Limb (tissue), 2 donors: ENCODE measurements around the gene SMG6.

Experiments used
- DNase-seq, 2 donors: peaks; one replicate each; pipeline ENCODE4 v3.0.0-alpha.2; 2016; ENCODE audit errors: extremely low spot score in 2 of 2

Gene SMG6

GRCh38 chr17:2107050-2107449, 196.5 kb downstream of the SMG6 start:
- no peak for DNase-seq

- no peak for DNase-seq
These were observed 197.2 kb downstream of the SMG6 start for GRCh38 chr17:2106308-2106955.

DNA sequence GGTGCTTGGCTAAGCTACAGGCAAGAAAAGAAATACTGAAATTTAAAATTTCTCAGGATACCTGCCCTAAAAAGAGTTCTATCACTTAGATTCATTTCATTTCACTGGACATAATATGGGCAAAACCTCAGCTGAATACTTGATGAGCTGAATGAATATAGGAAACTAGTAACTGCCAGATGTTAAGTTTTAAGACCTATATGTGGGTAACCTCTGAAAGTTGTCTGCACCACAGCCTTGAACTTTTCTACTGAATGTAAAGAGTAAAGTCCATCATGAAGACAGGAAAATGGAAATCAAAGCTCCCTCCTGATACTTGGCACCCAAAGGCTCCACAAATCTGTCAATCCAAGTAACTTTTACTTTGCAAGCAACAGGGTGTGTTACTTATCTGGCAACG, 197.9 kb downstream of the SMG6 start:
- DNase-seq = no peak

DNA sequence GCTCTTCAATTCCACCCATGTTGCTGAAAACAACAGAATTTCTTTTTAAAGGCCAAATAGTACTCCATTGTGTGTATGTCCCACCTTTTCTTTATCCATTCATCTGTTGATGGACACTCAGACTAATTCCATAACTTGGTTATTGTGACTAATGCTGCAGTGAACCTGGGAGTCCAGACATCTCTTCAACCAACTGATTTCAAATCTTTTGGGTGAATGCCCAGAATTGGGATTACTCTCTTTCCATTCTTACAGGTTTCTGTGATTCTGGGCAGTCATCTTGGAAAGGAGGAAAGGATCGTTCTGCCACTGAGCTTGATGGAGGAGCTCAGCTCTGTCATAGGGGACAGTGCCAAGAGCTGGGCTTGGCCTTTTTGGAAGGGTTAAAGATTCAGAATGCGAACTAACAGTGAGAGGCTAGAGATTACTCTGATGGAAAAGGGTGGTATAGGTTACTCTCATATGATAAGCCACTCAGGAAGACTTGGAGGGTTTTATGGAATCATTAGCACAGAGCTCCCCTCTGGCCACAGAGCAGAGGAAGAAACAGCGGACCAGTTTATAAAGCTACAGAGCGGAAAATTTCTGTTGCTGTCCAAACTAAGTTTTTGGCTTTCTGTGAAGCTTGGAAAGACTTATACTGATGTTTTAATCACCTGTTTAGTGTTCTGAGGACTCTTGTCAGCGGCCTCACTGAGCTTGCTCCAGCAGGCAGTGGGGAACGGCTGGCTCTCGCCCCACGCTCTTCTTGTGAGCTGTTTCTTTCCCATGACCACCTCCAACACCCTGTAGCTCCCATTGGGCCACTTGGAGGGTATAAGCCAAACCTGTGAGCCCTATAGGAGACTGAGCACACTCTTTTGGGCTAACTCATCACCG, 200.4 kb downstream of the SMG6 start:
- peak in 1 of 2 donors; percentile 54 for DNase-seq

GRCh38 chr17:2101448-2102257, 201.9 kb downstream of the SMG6 start:
- DNase-seq = no peak

DNA sequence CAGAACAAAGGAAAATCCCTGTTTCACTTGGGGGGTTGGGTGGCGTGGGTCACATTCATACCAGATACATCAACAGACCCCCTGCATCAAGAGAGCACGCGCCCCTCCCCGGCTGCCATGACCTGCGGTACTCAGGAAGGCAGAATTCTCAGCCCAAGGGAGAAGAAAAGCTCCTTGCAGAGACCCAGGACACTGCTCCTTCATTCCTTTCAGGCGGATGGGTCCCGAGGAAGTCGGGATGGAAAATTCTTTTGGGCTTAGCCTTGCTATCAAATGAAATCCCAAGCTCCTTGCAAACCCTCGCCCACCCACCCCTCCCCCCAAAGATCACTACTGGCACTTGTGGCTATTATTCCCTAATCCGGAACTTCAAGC, 208.1 kb downstream of the SMG6 start:
- no peak for DNase-seq

DNA sequence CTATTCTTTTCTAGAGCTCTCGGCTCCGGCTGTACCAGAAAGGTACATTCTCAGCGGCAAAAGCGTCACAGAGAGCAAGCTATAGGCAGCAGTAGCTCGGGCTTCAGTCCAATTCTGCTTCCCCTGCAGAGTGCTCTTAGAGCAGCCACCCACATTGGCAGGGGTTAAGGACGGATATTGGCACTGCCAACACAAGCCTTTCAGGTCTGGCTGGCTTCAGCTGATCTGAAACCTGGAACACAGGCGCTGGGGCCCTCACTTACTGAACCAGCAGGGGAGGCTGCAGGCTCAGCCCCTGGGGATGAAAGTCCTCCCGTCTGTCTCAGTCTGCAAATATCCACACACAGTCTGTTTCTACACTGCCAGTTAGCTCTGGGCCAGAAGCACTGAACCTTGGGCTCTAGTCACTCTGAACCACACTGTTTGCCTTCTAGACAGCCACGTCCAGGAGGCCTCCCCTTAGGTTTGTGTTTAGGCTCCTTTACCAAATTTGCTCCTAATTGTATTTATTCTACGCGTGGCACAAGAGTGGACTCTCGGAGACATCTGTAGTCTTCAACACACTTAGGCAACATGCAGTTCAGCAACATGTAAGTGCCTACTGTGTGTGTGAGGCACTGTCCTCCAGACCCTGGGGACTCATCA, 208.6 kb downstream of the SMG6 start:
- peak in 1 of 2 donors; percentile 41 for DNase-seq

DNA sequence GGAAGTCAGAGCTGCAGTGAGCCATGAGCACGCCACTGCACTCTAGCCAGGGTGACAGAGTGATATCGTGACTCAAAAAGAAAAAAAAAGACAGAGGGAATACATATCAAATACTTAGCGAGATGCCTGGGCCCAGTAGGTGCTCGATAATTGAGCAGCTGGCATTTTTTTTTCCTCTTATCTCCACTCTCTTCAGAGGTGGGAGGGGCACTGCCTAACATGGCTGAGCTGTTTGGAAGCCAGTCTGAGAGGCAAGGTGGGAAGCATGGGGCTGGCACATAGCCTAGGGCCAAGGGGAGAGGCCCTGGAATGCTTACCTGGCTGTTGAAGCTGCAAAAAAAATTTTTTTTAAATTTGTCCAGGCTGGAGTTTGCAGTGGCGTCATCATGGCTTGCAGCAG, 210.2 kb downstream of the SMG6 start:
- no peak for DNase-seq

DNA sequence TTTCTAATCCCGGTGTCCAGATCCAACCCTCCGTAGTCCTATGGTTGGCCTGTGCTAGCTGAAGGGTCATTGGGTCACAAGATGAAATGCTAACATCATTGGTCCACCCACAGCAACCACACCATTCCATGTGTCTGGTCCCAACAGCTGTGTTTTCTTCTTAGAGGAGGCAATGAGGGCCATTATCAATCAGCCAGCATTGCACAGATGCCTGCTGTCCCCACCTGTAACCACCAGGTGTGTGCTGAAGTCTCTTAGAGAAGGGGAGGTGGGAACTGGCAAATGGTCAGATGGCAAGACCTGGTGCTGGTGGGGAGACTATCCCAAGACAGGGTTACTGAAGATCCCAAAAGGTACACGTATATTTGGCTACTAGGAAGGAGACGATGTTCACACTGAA, 211.3 kb downstream of the SMG6 start:
- no peak for DNase-seq

DNA sequence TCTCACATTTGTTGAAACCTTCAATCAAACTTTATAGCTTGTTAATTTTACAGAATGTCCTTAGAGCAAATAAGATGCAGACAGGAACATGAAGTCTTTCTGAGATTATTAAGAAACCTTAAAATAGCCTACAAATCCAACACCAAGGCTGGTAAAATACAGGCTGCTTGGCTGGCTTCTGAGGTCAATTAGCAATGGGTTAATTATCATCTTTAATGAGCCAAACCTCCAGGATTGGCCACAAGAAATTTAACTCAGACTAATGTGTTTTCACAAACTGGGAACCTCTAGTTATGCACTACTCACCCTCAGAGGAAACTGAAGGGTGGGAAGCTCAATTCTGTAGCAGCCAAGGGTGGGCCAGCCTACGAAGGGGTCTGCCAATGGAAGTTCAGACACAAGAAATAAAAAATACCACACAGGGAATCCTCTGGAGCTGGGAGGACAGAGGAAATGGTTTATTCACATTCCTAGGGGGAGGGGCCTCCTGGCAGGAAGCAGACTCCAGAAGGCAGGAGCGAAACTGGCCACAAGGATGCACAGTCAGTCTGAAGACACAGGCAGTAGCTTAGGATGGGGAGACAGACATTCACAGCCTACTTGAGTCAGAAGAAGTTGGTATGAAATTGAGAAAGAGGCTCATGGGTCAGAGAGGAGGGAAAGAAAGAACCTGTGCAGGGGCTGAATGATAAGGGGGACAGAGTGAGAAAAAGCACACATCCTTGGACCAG, 212.6 kb downstream of the SMG6 start:
- peak; percentile 65 to 86 for DNase-seq

DNA sequence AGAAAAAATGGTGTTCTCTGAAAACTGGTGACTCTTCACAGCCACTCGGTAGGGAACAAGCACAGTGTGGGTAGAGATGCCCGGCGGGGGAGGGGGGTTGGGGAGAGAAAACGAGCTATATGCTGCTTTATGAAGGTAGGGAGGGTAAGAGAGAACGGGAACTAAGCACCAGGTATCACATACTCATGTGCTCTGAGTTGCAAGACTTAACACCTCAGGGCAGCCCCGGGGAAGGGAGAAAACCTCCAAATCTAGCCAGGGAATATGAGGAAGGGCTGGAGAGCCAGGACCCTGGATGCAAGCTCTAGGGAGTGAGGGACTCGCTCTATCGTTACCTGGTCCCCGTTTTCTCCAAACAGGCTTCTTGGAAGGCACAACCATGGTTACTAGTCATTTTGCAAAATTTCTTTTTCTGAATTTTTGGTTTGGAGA, 213.4 kb downstream of the SMG6 start:
- no peak for DNase-seq

GRCh38 chr17:2089021-2089422, 214.6 kb downstream of the SMG6 start:
- DNase-seq = peak; percentile 56 to 72

DNA sequence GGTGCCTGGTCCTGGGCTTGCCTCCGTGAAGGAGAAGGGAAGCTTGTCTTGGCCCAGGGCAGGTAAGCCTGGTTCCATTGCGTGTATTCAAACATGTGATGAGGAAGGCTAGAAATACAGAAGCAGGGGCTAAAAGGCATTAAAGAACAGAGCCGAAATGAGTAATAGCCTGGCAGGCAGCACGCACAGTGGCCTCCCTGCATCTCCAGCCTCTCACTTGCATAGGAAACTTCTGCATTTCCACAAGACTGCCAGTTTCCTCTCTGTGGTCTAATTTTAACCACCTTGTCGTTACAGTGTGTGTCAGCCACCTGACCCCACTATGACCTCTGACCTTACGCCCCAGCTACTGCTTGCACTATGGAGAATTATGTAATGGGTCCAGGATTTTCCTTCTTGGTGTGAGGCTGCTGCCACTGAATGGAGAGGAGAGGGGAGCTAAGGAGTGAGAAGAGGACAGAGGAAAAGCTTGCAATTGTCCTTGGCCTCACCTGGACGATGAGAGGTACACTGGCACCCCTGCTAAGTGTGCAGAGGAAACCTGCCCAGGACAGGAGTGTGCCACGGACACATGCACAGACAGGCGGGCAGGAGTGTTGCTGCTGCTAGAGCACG, 215.9 kb downstream of the SMG6 start:
- peak in 1 of 2 donors; percentile 43 for DNase-seq

DNA sequence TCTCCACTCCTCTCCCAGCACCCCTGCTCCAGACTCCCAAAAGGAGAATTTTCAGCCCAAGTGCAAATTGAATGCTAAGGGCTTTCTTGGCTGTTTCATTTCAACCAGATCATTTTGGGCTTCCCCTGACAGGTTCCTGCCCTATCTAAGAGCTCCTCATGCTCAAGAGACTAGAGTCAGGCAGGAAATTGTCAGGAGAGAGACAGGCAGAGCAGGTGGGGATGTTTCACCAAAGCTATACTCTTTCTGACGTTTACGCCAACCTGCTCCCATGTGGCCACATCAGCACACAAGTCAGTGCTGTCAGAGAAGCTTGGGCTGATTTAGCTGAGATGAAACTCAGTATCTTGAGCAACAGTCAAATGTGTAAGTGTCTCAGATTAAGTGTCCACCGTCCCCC, 217.3 kb downstream of the SMG6 start:
- no peak for DNase-seq

- DNase-seq = peak in 1 of 2 donors; percentile 68
These were observed 218.0 kb downstream of the SMG6 start for GRCh38 chr17:2085648-2085949.

DNA sequence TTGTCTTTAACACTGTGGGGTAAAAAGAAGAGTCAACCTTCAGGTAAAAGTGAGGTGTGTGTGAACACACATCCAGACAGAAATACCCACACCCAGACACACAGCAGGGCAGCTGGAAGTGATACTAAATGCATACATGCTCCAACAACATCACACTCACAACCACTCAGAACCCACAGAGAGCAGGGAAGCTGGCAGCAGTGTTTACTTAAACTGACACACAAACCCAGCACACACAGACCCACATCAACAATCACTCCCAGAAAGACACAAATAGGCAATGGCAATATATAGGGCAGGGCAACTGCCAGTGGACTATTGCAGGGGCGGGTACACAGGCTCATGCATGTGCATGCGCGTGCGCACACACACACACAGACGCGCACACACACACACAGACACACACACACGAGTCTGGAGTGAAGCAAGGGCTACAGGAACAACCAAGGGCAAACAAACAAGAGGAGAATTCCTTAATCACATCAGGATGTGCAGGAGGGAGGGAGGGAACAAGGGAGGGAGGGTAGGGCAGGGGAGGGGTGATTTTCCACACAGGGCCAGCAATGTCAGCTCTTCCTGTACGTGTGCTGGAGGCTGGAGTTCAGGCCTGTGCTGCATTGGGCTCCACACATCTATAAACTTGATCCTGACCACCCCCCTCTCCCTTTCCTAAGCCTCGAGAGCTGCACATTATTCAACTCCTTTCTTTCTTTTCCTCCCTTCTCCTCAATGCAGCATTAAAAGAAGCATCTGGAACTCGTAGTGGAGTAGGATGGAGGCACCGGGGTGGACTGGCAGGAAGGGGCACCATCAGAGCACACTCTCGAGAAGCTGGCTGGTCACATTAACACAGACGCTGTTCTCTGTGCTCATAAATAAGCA, 218.6 kb downstream of the SMG6 start:
- peak in 1 of 2 donors; percentile 74 for DNase-seq

DNA sequence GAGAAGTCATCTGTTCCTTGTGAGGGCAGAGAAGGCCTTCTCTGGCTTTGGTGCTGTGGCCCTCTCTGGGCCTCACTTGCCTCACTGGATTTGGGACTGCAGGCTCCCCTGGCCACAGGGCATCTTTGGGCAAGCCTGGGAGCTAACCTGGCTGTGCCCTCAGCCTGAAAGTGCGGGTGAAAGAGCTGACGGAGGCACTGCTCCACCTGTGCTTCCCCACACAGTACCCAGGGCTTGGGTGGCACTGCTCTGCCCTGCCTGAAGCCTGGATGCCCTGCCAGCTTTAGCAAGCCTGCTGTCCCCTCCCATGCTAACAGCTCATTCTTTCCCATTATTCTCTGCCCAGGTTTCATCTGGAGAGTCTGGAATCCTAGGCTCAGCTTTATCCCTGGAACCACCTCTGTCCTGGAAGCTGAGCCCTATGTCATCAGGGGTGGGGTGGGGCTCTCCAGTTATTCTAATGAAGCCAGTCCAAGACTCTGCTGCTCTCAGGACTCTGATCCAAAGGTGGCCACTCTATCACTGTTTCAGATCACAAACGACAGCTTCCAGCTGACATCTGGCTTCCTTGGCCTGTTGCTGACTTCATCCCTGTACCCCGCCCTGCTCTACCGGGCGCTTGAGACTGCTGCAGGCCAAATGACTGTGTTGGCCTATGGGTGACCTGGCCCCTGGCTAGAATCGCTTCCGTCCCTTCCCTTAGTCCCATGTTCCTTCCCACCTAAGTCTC, 219.4 kb downstream of the SMG6 start:
- DNase-seq = no peak

GRCh38 chr17:2083613-2084035, 220.0 kb downstream of the SMG6 start:
- no peak for DNase-seq
